GM19324 (cell line): ENCODE results near the gene H19.

Experiments used
- ATAC-seq: cut with Tn5 transposase; IDR thresholded peaks from one replicate; pipeline ENCODE4 v1.9.1; 2021; ENCODE audit warnings: mild to moderate bottlenecking, moderate library complexity; ENCODE audit not compliant: unreplicated experiment, low FRiP score

Gene H19

DNA sequence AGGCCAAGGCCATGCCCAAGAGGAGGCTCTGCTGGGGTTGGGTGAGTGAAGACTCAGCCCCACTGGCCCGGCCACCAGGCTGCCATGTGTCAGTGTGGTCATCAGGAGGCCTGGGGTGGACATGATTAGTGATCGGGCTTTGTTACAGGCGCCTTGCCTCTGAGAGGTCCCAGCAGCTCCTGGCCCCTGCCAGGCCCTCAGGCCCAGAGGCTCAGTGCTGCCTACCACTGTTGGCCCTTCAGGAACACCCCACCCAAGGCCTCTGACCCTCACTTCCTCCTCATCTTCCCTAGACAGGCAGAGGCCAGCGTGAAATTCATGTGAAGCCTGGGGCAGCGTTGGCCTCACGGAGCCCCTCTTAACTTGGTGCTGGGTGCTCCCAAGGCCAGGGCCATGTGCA lies 48.3 kb downstream of the H19 start:
- no peak for ATAC-seq

DNA sequence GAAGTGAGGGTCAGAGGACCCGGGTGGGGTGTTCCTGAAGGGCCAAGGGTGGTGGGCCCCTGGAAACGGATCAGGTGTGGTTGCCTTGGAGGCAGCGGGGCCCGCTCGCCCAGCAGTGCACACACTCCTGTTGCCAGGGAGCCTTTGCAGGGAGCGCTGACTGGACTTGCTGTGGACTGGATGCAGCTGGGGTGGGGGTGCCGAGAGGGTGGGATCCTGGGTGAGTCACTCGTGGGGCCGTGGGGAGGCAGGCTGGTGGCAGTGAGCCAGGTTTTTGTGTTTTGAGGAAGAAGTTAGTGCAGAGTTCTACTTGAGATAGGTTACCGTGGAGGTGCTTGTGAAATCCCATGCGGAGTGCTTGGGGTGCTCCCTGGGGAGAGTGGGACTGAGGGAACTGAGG lies 49.3 kb downstream of the H19 start:
- ATAC-seq, result no peak

DNA sequence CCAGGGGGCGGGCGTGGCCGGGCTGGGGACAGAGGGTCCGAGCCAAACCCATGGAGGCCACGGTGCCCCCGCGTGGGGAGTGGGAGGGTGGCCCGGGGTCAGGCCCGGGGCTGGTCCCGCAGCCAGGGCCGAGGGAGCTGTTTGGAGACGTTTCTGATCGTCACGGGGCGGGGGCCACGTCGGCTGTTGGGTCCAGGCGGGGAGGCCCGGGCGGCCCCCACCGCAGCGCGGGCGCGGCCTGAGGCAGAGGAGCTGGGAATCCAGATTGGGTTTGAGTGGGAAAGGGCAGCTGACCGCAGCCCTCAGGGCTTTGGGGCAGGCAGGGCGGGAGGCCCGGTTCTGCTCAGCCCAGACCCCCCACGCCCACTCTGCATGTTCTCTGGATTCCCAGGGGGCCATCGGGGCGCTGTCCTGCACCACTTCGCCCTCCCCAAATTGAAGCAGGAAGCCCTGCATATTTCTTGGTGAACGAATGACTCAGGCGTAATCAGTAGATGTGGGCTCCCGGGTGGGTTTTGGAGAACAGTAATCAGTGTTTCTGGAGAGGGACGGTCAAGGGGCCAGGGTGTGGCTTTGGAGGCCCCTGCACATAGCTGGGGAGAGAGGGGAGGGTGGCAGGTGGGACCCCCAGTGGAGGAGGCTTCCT lies 49.9 kb downstream of the H19 start:
- ATAC-seq, result no peak

DNA sequence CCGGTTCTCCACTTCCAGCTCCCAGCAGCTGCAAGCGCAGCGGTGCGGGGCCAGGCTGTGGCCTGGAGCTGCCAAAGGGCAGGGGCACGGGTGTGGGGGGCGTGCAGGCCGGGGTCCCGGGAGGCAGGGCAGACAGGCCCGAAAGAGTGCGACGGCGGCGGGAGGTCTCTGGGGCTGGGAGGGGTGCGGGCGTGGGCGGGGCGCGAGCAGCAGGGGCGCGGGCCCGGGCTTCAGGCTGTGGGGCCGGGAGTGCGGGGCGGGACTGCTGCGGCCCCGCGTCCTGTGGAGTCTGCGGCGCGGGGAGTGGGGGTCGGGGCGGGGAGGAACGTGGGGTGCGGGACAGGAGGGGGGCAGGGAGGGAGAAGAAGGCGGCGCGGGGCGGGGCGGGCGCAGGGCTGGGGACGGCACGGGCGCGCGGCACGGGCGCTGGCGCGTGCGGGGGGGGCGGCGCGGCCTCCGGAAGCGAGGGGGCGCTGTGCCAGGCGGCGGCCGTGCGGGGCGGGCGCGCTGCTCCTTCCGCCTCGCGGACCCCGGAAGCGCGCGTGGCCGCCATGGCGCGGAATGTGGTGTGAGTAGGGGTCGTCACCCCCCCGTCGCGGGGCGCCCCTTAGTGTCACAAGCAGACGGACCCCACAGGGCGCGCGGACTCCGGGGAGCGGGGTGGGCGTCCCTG lies 50.7 kb downstream of the H19 start, which contains the start of gene MRPL23:
MRPL23 (plus strand) TSS at position 521 of the 673 bp plus-strand sequence; CDS start at position 552, 31 bp downstream.
- ATAC-seq, result peak; percentile 50
